Thymus (tissue), 11 donors: Measurements from ENCODE around the gene AOC3. TPM values are rescaled to one million over a fixed set of nuclear protein-coding genes. Genes with fewer than 3 reads are reported as not detected.
A peak's percentile ranks its signal among the peaks of the same experiment; 100 is the strongest.

Experiments used
- DNase-seq, 9 donors: peaks; one replicate each; pipeline ENCODE4 v3.0.0-alpha.2; 2013; ENCODE audit warnings: low spot score in 9 of 9, low read depth in 6 of 9, missing footprints in 1 of 9
- H3K27ac ChIP-seq, 2 donors: one replicate each; pipeline ENCODE4 v1.5.1; 2013; ENCODE audit warnings: control low read depth in 1 of 2, low read depth in 1 of 2, low read length in 1 of 2, mild to moderate bottlenecking in 1 of 2, moderate library complexity in 1 of 2
- H3K27me3 ChIP-seq, 2 donors: one replicate each; pipeline ENCODE4 v1.5.1; 2013; ENCODE audit warnings: low read length in 1 of 2; ENCODE audit not compliant: control insufficient read depth in 2 of 2, insufficient read depth in 1 of 2
- H3K36me3 ChIP-seq, 2 donors: one replicate each; pipeline ENCODE4 v1.5.1; 2013; ENCODE audit warnings: low read length in 1 of 2, mild to moderate bottlenecking in 1 of 2, moderate library complexity in 1 of 2; ENCODE audit not compliant: control insufficient read depth in 2 of 2, insufficient read depth in 2 of 2
- H3K4me1 ChIP-seq, 2 donors: one replicate each; pipeline ENCODE4 v1.5.1; 2013; ENCODE audit warnings: low read length in 2 of 2; ENCODE audit not compliant: control insufficient read depth in 2 of 2, insufficient read depth in 2 of 2
- H3K4me3 ChIP-seq, 2 donors: one replicate each; pipeline ENCODE4 v1.5.1; 2013; ENCODE audit warnings: low read length in 2 of 2, control low read depth in 1 of 2, mild to moderate bottlenecking in 1 of 2
- H3K9me3 ChIP-seq, 2 donors: one replicate each; pipeline ENCODE4 v1.5.1; 2013; ENCODE audit warnings: low read length in 1 of 2, mild to moderate bottlenecking in 1 of 2; ENCODE audit not compliant: control insufficient read depth in 2 of 2, insufficient read depth in 1 of 2
- WGBS: extraction: QIAGEN DNeasy Blood & Tissue Kit; methylation state at CpG from one replicate; pipeline ENCODE4 v1.1.7; 2013; 5-methylcytosine and 5-hydroxymethylcytosine counted together
- polyA plus RNA-seq: library from polyadenylated mRNA; stranded (reverse); fragments of 200-250 nt; gene quantifications from one replicate; pipeline ENCODE4 v1.2.3, GENCODE V29; 2013
- total RNA-seq: library from RNA; stranded (reverse); fragments of 120-200 nt; gene quantifications from one replicate; pipeline ENCODE4 v1.2.4, GENCODE V29; 2013
- donor health status: healthy.

AOC3 gene
- total and polyA plus RNA-seq, 2 donors: 1.2 to 16.0 TPM

- WGBS: 97% methylated on average over 5 of the region's 5 CpGs
- Histone ChIP-seq H3K4me1 (peaks cover 9% of the 10 kb centered on the region in 2 donors), H3K27ac (no peak overlapping the region)
Measured at GRCh38 chr17:42818379-42818778, 32.6 kb upstream of the AOC3 start.

DNA sequence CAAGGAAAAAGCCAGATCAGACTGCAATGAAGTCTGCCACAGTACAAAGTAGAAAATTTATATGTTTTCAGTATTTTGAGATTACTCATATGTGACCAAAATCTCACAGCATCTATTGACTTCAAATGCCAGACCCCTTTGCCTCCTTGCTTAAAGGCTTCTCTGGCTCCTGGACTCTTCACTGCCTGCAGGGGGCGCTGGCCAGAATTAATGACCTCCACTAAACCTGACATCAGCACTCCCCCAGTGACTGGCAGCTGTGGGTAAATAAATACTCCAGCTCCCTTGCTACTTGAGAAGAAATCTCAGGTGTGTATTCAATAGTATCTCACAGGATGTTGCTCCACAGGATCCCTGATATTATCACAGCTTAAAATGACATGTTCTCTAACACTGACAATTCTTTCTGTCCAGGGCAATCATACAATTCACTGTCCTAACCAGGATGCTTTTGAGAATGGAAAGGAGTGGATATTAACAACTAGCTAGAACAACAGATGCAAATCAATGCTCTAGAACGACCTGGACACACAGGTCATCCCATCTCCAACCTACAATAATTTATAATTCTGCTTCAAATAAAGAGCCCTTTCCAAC lies 31.0 kb upstream of the AOC3 start:
- no peak overlapping the region for H3K27ac ChIP-seq
- H3K4me1 ChIP-seq: peaks cover 12 to 13% of the 10 kb centered on the region in 2 donors
- no peaks in the 10 kb centered on the region for H3K9me3 ChIP-seq
- peak in 4 of 9 donors; percentile 28 to 56 (median 39) for DNase-seq
- H3K36me3 ChIP-seq: peaks cover 52 to 66% of the 10 kb centered on the region in 2 donors
- WGBS: 52% methylated on average over 2 of the region's 2 CpGs
- H3K4me3 ChIP-seq: no peak overlapping the region
- no peaks in the 10 kb centered on the region for H3K27me3 ChIP-seq

More at GRCh38 chr17:42818379-42818778, 32.6 kb upstream of the AOC3 start:
- H3K9me3 ChIP-seq: no peaks in the 10 kb centered on the region
- no peak for DNase-seq
- H3K36me3 ChIP-seq: peaks cover 65 to 82% of the 10 kb centered on the region in 2 donors
- H3K4me3 ChIP-seq: no peak overlapping the region
- no peaks in the 10 kb centered on the region for H3K27me3 ChIP-seq

DNA sequence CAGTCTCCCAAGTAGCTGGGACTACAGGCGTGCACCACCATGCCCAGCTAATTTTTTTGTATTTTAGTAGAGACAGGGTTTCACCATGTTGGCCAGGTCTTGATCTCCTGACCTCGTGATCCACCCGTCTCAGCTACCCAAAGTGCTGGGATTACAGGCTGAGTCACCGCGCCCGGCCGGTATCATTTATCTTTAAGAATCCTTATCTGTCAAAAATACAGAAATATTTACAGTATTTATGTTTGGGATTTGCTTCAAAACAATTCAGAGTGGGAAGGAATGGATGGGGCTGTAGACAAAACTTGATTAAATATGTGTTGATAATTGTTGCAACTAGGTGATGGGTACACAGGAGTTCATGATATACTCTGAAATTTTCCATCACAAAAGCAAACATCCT lies 29.8 kb upstream of the AOC3 start:
- 98% methylated on average over 7 of the region's 7 CpGs for WGBS
- Histone ChIP-seq H3K9me3 (no peaks in the 10 kb centered on the region), H3K36me3 (peaks cover 42 to 54% of the 10 kb centered on the region in 2 donors), H3K27ac (no peak overlapping the region), H3K27me3 (no peaks in the 10 kb centered on the region), H3K4me3 (no peak overlapping the region), H3K4me1 (peaks cover 12 to 13% of the 10 kb centered on the region in 2 donors)
- DNase-seq: no peak

DNA sequence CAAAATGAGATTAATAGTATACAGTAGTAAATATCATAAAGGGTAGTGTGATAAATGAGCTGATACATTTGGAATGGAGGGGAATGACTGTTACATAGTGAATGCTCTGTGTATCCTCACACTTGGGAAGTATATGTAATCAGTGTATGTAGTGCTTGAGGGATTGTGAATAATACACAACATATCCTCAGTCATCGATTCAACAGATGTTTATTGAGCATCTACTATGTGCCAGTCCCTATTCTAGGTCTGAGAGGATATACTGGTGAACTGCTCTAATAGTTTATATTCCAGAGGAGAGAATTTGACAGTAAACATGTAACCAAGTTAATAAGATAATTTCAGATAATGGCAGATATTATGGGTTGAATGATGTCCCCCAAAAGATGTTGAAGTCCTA lies 23.5 kb upstream of the AOC3 start:
- 94% methylated on average over 1 of the region's 1 CpG for WGBS
- H3K36me3 ChIP-seq: peaks cover 0 to under 1% of the 10 kb centered on the region in 2 donors
- no peak overlapping the region for H3K4me3 ChIP-seq
- peaks cover 11 to 14% of the 10 kb centered on the region in 2 donors for H3K4me1 ChIP-seq
- no peak overlapping the region for H3K27ac ChIP-seq
- no peak for DNase-seq
- H3K27me3 ChIP-seq: no peaks in the 10 kb centered on the region
- H3K9me3 ChIP-seq: no peaks in the 10 kb centered on the region

DNA sequence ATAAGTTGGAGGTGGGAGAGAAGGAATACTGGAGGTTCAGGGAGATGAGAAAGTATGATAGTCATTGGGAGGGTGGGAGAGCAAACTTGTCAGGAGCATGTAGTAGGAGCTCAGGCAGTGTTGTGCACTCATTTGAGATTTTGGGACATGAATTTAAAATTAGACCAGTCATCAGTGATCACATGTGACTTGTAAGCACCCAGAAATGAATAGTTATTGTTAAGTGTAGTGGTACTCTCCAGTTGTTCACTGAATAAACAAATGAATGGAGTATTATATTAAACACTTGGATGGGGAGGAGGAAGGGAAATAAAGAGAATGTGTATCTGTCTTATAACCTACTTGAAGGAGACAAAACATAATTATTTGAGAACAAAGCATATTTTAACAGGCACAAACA lies 20.0 kb upstream of the AOC3 start:
- no peak for DNase-seq
- Histone ChIP-seq H3K36me3 (peaks cover 6 to 16% of the 10 kb centered on the region in 2 donors), H3K27ac (no peak overlapping the region), H3K4me3 (no peak overlapping the region), H3K27me3 (no peaks in the 10 kb centered on the region), H3K9me3 (no peaks in the 10 kb centered on the region), H3K4me1 (peaks cover 8% of the 10 kb centered on the region in 2 donors)

DNA sequence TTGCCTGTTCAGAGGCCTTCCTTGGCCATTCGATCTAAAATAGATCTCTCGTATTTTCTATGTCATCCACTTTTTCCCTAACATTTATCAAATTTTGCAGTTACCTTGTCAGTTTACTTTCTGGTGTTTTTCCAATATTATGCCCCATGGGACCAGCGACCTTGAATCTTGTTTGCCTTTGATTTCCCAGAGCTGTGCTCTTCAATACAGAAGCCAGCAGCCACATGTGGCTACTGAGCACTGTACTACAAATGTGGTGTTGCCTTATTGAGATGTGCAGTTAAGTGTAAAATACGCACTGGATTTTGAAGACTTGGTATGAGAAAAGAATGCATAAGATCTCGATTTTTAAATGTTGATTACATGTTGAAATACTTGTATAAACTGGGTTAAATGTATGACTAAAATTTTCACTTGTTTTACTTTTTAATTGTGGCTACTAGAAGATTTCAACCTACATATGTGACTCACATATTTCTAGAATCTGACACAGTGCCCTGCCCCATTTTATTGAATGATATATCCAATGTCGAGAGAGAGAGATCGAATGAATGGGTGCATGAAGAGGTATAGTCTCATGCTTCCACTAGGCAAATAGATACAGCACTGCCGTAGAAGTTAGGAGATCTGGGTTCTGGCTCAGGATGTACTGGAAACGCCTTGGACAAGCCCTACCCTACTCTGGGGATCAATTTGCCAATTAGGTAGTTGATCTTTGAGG lies 18.6 kb upstream of the AOC3 start:
- Histone ChIP-seq H3K36me3 (peaks cover 13 to 28% of the 10 kb centered on the region in 2 donors), H3K9me3 (no peaks in the 10 kb centered on the region), H3K4me1 (peaks cover 8% of the 10 kb centered on the region in 2 donors), H3K4me3 (peak overlapping the region; percentile 65 to 94), H3K27me3 (no peaks in the 10 kb centered on the region), H3K27ac (peak overlapping the region; percentile 74 to 82)
- WGBS: 60% methylated on average over 9 of the region's 9 CpGs
- DNase-seq: no peak

DNA sequence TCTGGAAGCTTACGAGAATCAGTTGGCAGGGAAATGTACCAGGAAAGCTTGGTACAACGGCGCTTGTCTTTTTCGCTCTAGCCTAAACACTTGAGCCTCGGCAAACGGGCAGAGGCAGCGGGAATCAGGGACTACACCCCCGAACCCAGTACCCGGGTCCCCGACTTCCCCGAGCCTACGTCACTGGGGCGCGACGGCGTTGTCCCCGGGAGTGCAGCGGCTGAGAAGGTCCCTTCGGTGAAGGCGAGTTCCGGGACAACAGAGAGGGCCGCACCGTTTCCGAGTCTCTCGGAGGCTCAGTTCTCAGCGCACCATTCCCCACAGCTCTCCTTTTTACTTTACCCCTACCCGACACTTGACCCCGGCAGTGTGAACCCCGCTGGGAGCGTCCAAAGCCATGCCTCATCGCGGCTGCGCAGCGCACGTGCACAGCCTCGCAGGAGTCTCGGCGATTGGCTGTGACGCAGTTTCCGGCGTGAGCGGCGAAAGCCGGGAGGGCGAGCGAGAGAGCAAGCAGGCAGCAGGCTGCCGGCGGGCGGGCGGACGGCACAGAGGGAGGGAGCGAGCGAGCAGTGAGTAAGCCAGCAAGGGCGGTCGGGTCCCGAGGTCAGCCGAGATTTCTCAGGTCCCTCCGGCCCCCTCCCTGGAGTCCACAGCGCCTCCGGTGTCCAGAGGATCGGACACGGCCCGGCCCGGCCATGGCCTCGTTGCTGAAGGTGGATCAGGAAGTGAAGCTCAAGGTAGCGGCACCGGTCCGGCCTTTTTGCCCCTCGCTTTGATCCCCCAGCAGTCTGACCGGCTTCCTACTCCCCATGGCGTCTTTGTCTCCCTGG lies 17.8 kb upstream of the AOC3 start, which contains the start of gene PSME3:
TSS of gene PSME3 (plus strand) at position 464 of the 833 bp plus-strand sequence. CDS start at position 699, 235 bp downstream.
- no peaks in the 10 kb centered on the region for H3K27me3 ChIP-seq
- DNase-seq: peak; percentile 71 to 93 (median 86)
- peaks cover 20 to 35% of the 10 kb centered on the region in 2 donors for H3K36me3 ChIP-seq
- whole genome bisulfite sequencing: under 1% methylated on average over 71 of the region's 71 CpGs
- H3K4me1 ChIP-seq: peaks cover 8% of the 10 kb centered on the region in 2 donors
- peak within 1 kb of the TSS; percentile 65 to 94 for H3K4me3 ChIP-seq
- no peaks in the 10 kb centered on the region for H3K9me3 ChIP-seq
- H3K27ac ChIP-seq: peak within 1 kb of the TSS; percentile 74 to 82

DNA sequence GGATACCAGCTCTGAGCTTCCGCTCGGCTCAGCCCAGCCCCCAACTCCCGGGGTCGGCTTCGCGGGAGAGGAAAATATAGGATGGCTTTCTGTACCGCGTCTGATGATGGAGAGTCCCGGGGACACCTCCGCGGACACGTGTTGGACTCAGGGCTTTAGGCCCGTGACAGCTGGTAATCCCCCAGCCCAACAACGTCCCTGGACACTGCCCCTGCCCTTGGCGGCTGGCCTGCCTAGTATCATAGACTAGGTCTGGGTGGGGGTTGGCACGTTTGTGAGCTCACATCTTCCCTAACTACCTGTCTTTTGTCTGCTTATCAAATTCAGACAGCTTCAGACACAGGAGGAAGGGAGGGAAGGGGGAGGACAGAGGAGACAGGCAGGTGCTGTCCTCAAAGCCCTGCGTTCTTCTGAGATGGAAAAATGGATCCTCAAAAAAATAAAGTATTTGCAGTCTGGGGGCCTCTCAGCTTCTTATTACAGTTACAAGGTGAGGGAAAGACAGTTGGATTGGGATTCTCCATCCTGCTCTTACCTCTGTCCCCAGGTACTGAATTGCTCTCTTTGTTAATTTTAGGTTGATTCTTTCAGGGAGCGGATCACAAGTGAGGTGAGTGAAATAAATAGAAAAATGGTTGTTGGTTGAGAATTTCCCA lies 17.1 kb upstream of the AOC3 start:
- DNase-seq: no peak
- Histone ChIP-seq H3K4me1 (peaks cover 8% of the 10 kb centered on the region in 2 donors), H3K27ac (peak overlapping the region; percentile 46 to 82), H3K9me3 (no peaks in the 10 kb centered on the region), H3K4me3 (peak overlapping the region; percentile 65 to 94), H3K36me3 (peaks cover 28 to 43% of the 10 kb centered on the region in 2 donors), H3K27me3 (no peaks in the 10 kb centered on the region)
- 8% methylated on average over 18 of the region's 18 CpGs for WGBS
